Fibroblast of skin of right quadriceps (primary cell): ENCODE results near the gene ARHGAP6.
A peak's percentile ranks its signal among the peaks of the same experiment; 100 is the strongest.

Experiments
- DNase-seq: peaks from one replicate; pipeline ENCODE4 v3.0.0-alpha.2; 2013

Gene ARHGAP6

DNA sequence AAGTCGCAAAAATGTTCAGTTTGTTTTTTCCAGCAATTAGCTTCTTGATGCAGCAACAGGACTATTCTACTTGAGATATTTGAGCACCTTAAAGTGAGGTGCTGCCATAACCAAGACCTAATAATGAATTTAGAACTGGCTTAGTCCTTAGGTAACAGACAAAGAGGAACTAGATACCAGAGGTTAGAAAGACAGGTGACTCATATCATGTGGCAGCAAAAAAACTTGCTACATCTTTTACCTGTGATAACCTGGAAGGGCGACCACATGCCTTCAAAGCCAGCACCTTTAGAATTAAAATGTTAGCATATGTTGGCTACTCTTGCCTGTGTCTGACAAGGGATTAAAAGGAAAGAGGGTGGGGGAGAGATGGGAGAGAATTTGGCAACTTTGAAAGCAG, 90.4 kb downstream of the ARHGAP6 start:
- no peak for DNase-seq

DNA sequence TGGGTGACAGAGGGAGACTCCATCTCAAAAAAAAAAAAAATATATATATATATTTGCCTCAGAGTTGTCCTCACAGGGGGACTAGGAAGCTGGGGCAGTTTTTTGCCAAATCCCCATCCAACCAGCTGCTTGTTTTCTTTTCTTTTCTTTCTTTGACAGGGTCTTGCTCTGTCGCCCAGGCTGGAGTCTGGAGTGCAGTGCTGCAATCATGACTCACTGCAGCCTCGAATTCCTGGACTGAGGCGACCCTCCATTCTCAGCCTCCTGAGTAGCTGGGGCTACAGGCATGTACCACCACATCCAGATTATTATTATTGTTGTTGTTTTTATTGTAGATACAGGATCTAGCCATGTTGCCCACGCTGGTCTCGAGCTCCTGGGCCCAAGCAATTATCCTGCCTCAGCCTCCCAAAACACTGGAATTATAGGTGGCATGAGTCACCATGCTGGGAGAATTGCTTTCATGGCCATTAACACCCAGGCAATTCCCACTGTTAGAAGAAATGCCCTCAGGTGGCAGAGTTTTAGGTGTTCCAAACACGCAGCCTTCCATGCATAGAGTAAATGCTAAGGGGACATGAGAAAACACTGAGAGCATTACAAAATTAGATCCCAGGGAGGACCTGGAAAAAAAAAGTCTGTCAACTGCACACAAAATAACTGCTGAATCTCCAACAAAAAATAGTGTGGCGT, 98.0 kb downstream of the ARHGAP6 start:
- no peak for DNase-seq

DNA sequence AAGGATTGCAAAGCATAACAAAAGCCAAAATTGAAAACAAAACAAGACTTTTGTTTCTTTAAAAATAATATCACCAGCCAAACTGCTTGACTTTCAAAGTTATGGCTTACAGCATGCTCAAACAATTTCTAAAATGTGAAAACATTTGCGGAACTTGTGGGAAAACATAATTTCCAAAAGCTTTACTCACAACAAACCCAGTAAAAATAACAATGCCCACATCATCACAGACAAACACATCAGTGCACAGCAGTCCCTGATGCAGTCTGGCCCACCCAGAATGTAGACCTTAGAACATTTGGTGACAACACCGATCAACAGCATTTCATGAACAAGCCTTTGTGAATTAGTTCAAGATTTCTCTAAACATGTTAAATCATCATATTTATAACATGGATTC, 98.9 kb downstream of the ARHGAP6 start:
- no peak for DNase-seq

DNA sequence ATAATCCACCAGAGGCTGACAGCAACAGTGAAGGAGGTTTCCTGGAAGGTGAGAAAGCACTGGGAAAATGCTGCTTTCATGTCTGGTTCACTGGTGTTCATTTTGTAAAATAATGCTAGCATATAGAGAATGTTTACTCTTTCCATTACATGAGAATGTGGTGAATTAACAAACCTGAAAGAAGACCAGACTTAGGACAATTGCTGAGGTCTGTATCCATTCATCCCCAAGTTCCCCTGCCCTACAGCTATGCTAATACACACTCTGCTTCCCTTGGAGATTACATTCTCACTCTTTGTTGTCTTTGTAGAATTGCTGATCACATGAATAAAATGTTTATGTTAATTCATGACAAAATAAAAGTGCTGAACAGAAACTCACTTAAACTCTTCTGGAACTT, 99.5 kb downstream of the ARHGAP6 start:
- DNase-seq: no peak

DNA sequence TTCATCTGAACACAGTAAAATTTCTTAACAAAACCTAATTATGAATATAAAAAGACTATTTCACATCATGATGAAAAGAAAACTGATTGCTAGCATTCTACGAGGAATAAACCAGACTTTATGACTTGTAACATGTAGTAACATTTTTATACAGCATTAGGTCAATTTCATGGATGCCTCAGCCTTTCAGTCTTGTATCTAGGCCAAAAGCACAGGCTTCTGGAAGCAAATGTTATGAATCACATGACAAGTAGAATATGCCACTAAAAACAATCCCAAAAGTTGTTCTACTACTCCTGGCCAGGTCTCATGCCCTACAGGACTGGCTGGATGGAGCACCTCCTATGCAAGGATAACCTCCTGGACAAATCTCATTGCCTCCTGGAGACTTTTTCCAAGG, 101.2 kb downstream of the ARHGAP6 start:
- DNase-seq: no peak

DNA sequence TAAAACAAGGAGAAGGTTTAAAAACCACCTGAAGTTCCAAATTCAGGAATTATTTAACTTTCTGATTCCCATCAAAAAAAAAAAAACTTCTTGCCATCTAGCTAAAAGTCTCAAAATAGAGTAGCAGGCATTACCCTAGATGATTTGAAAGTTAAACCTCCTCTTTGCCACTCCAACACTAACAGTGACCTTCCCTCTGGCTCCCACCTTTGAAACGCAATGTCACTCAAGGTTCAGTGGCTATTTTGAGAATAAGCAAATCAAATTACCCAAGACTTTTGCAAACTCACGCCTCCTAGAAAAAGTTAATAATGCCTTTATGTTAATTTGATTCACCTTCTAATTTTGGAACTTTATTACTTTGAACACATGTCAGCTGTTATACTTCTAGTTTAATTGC, 103.2 kb downstream of the ARHGAP6 start:
- DNase-seq: no peak

DNA sequence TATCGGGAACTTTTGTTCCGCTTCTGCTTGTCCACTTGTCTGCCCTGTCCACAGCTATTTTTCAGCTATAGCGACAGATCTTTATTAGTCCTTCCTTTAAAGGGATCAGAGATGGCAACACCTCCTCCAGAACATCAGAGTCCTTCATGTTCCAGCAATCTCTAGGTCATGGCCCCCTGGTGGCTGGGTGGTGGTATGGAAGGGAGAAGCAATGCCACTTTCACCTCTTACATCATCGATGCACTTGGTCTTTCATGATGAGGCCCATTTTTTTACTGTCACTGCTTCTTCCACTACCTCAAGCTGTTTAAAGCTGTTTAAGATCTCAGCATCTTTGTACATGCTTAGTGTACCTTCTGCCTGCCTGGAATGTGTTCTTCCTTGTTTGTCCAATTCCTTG, 106.7 kb downstream of the ARHGAP6 start:
- no peak for DNase-seq

DNA sequence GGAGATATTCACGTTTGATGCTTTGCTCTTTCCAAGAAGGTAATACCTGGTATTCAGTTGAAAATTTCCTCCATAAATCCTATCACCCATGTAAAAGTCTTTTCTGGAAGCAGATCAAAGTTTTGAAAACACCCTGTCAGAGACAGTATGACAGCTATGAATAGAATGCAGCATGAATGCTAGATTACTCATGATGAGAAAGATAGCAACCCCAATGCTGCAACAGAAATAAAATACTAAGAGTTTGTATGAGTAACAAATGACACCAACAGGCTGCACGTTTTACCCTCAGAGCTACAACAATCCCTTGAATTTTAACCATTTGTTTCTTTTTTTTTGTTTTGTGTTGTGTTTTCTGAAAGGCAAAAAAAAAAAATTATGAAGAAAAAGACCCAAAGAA, 108.6 kb downstream of the ARHGAP6 start:
- DNase-seq: peak; percentile 65

DNA sequence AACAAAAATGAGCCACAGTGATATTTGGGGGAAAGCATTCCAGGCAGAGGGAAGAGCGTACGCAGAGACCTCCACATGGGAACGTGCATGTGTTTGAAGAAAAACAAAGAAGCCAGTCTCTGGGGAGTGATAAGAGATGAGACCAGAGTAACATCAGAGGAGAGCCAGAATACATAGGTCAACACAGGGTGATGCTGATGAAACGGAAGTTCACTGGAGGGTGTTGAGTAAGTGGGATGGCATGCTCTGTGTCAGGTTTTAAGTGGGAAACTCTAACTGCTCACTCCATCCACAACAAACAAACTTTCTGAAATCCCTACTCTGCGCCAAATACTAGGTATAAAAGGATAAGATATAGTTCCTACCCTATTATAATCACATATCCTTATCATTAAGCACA, 110.0 kb downstream of the ARHGAP6 start:
- DNase-seq: peak; percentile 8

DNA sequence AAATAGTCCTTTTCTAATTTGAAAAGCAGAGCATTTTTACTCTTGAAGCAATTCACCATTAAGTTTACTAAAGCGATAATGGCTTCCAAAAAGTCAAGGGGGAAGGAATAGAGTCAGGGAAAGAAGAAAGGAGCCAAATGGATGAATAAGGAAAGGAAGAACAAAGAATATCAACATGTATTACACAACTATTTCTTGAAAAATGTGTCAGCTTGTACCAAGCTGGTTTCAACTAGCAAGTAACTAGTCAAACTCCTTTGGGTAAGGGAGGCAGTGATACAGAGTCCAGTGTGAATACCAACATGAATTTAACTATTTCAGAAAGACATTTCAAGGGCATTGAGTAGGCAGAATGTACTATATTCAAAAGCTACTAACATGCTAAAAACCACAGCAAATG, 112.1 kb downstream of the ARHGAP6 start:
- no peak for DNase-seq

DNA sequence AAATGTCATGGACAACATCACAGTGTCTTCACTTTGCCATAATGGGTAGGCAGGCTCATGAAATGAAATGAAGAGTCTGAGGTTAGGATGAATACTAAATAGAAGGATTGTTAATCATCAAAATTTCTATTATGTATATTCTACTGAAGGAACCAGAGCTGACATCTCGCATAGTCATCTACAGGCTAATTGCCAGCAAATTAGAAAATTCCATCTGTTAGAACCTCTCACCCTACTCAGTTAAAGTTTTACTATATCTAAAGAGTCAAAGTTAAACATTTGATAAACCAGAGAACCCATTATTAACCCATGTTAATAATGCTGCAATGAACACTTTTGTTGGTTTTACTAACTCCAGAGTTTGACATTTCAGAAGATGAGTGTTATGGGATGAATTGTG, 114.6 kb downstream of the ARHGAP6 start:
- no peak for DNase-seq

DNA sequence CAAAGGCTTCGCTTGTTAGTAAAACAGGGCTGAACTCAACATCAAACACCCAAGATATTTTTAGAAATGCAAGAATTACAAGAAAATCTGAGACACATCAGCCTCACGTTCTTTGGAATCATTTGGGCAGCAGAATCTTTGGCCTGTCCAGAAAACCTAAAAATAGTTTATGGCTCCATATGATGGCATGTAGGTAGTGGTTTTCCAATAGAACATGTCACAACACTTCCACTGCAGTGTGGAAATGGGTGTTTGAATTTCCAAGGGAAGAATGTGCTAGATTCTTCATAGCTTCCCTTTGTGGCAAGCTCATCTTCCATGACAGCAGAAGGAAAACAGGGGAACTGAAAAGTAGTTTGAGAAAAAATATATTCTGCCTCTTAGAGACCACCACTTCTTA, 118.8 kb downstream of the ARHGAP6 start:
- DNase-seq: no peak

DNA sequence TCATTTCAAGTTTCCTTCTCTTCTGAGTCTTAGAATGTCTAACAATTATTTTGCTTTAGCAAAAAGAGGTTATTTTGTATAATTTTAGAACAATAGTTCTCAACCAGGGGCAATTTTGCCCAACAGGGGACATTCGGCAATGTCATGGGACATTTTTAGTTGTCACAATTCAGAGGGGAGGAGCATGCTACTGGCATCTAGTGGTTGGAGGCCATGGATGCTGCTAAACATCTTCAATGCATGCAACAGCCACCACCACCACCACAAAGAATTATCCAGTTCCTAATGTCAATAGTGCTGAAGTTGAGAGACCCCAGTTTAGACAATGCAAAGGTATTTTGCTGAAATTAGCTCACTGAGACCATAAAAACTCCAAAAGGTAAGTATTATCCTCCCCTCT, 122.5 kb downstream of the ARHGAP6 start:
- no peak for DNase-seq

DNA sequence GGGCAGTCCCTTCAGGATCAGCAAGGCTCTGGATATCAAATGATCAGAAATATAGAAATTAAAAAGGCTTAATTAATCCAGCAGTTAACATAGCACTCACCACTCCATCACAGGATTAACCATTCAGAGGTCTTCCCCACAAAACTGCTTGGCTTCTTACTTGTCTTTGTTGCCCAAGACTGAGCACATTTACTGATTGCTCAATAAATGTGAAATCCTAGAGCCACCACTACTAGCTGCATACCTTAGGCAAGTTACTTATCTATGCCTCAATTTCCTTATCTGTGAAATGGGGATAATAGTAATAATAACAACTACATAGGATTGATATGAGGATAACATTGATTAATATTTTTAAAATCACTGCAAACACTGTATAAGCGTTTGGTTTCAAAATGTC, 124.2 kb downstream of the ARHGAP6 start:
- no peak for DNase-seq

DNA sequence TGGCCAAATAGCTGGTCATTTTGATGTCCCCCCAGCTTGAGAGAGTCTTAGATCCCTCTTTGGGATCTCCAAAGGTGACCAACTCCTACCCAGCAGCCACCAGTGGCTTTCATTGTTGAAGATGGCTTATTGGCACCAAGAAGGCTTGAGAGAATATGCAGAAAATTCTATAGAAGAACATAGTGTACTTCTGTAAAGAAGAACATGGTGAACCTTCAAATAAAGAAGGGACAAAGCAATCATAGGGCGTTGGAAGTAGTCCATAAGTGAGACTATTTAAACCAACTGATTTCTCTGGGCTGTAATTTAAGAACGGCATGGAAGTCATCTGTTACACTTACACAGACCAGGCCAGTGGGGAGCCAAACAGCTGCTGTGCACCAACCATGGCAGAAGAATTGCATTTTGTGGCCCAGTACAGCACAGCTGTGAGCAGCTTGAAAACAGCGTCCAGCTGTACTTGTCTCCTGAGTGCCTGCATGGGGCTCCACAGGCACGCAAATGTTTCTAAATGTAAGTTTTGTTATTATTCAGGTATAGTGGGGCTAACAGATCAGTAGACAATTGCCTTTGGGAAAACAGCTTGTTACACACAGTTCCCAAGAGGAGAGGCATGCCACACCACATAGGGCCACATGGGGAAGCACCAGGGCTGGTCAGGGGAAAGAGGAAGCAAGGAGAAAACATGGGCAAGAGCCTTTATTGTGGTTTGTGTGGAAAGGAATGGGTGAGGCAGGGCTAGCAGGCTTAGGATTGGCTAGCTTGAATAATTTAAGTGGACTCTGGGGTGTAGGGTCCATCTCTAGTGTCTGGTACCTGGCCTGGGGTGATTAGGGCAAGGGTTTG, 125.0 kb downstream of the ARHGAP6 start:
- no peak for DNase-seq

DNA sequence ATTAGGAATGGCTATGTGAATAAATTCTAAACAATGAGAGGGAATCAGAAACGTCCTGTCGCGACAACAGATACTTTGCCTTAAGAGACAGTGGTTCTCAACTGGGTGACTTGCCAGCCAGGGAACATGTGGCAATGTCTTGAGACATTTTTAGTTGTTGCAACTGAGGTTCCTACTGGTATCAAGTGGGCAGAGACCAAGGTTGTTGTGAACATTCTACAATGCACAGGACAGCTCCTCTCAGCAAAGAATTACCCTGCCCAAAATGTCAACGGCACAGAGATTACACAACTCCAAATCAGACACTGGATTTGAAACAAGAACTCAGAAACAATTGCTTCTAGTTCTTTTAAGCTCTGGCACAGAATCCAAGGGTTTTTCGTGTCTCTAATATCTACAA, 128.6 kb downstream of the ARHGAP6 start:
- DNase-seq: no peak

DNA sequence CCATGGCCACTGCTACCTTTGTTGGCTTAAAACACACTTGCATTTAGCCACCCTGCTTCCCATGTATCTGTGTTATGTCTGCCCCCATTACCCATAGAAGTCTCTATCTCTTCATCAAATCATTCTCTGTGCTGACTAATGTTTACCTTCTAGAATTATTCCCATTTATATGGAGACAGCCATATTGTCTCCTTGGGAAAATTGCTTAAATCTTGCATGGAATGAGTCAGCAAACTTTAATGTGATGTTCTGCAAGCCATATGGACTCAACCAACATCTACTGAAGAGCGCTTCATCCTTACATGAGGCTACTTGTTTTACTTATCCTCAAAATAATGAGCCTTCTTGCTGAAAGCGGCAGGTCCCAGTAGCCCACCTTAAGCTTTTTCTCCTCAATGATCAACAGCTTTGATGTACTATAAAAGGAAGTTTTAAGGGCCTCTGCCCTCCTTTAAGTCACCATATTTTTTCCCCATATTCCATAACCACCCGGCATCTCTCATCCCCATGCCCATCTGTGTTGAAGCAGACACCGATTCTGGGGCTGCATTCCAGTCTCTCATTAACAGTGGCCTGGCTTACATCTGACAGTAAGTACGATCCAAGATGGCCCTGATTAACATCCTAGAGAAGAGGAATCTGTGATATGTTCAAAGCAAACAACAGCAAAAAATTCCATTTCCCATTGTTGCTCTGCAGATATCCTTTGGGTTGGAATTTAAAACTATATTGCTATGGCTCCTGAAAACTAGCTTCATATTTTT, 130.4 kb downstream of the ARHGAP6 start:
- DNase-seq: peak; percentile 21

DNA sequence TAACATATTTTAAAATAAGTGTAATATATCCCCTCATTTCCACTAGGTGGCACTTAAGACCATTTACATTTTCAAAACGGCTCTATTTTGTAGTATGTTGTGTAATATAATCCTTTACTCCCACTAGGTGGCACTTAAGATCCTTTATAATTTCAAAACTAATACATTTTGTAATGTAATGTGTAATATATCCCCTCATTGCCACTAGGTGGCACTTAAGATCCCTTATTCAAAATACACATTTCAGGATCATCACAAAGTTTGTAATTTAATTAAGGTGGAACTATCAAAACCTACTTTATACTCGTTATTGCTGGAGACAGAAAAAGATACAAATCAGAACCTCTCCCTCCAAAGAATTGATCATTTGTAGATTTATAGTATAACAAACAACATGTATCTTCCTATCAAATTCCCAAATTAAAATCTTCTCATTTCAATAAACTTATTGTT, 132.5 kb downstream of the ARHGAP6 start:
- DNase-seq: peak; percentile 74

DNA sequence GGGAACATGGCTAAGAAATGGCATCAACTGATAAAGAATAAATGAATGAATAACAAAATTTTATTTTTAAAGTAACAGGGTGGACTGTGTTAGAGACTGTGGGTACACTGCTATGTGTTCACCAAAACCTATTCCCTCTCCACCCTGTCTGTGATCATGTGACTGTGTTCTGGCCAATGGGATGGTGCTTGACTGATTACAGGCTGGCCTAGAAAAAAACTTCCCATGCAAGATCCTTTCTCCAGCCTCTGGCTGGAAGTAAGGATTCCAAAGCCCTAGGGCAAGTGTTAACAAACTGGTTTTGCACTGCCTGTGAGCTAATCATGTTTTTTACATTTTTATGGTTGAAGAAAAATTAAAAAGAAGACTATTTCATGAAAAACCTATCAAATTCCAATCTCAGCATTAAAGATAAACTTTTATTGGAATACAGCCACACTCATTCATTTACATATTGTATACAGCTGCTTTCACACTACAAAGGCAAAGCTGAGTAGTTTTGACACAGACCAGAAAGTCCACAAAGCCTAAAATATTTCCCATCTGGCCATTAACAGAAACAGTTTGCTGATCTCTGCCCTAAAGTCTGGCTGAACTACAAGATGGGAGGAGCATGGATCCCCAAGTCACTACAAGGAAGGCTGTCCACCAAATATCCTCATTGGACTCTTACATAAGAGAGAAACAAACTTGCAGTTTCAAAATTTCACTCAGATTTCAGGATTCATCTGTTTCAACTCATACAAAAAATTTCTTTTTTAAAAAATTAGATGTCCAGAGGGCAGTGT, 133.2 kb downstream of the ARHGAP6 start:
- no peak for DNase-seq

DNA sequence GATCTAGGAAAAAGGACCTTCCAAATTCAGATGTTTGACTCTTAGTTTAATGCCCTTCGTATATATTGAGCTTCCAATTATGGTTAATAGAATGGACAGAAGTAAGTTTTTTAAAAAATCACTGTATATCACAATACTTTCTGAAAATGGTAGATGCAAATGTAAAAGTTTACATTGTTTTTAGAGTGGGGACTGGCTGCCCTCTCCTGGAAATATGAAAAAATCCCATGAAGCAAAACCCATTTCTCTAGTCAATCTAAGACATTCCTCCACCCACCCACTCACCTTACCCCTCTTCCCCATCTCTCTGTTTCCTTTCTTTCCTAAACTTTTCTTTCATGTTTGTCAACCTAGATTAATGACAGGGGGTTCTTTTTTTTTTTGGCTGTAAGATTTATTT, 134.5 kb downstream of the ARHGAP6 start:
- peak; percentile 5 for DNase-seq

DNA sequence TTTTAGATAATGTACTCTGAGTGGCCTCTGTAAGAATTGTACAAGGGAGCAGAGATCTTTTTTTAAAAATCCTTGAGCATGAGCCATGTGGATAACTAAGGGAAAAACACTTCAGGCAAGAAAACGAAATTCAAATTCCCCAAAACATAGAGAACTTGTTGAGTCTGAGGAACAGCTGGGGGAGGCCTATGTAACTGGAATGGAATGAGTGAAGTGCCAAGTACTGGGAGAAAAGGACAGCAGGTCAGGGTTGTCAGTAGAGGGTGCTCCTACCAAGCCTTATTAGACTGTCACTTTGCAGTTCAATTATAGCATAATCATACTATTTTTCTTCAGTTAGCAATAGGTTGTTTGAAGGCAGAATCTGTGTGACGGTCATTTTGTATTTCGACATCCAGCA, 135.1 kb downstream of the ARHGAP6 start:
- DNase-seq: no peak

DNA sequence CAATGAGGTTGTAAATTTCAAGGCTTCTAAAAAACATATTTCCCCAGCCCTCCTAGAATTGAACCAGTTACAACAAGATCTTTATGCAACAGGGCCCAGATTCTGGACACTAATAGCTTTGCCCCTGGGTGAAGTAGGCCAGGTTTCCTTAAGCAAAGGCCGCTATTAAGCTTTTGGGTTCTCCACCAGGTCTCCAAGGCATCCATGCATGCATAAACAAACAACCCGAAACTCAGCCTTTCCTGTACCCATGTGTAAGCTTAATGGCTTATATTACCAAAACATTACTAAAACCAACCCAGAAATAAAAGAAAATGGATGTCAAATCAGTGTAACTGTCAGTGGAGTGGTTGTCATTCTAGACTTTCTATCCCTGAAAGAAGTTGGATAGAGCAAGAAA, 137.1 kb downstream of the ARHGAP6 start:
- DNase-seq: no peak

DNA sequence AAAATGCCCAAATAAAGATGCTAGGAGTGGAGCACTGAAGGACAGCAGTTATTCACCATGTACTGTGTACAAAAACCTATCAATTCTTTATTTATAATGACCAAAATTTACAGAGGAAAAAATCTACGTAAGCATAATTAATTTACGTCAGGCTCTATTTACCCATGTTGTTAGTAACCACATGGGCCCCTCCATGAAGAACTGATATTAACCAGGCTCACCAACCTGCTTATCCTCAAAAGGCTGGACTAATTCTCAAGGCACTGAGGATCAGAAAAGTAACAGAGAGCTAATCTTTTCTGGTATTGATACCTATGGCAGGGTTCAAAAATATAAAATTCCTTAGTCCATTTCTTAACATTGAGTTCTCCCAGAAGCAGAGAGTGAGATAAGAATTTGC, 140.0 kb downstream of the ARHGAP6 start:
- DNase-seq: no peak
